Measurements from ENCODE around the gene AGPAT4. TPM values are rescaled to one million over a fixed set of nuclear protein-coding genes. Genes with fewer than 3 reads are reported as not detected.

The AGPAT4 gene
- total and polyA plus RNA-seq, 4 donors = 3.7 to 32.8 (median 9.7) TPM

GRCh38 chr6:161215193-161215592 lies 58.7 kb downstream of the AGPAT4 start:
- no peaks in the 10 kb centered on the region for H3K27me3 ChIP-seq (ENCODE audit: control insufficient read depth in 3 of 3, insufficient read depth in 3 of 3, low read length in 2 of 3)
- no peak overlapping the region for H3K27ac ChIP-seq (ENCODE audit: low read depth in 1 of 2, low read length in 1 of 2)
- DNase-seq (no peak), ATAC-seq (ENCODE audit: insufficient read depth, low FRiP score) (peak; percentile 41)
- WGBS, 2 donors = 77 to 78% methylated on average over 4 of the region's 4 CpGs
- TF ChIP-seq, protein P1, sequence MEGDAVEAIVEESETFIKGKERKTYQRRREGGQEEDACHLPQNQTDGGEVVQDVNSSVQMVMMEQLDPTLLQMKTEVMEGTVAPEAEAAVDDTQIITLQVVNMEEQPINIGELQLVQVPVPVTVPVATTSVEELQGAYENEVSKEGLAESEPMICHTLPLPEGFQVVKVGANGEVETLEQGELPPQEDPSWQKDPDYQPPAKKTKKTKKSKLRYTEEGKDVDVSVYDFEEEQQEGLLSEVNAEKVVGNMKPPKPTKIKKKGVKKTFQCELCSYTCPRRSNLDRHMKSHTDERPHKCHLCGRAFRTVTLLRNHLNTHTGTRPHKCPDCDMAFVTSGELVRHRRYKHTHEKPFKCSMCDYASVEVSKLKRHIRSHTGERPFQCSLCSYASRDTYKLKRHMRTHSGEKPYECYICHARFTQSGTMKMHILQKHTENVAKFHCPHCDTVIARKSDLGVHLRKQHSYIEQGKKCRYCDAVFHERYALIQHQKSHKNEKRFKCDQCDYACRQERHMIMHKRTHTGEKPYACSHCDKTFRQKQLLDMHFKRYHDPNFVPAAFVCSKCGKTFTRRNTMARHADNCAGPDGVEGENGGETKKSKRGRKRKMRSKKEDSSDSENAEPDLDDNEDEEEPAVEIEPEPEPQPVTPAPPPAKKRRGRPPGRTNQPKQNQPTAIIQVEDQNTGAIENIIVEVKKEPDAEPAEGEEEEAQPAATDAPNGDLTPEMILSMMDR (IDR thresholded peaks at IDR 0.05; ENCODE audit: control extremely low read depth, extremely low read depth) = no peak
- H3K4me3 ChIP-seq = no peak overlapping the region
- H3K9ac ChIP-seq (ENCODE audit: insufficient read depth in 1 of 2, low read length in 2 of 2) = no peak overlapping the region
- H3K4me1 ChIP-seq (ENCODE audit: control insufficient read depth in 5 of 5, insufficient read depth in 5 of 5, low read length in 5 of 5) = peaks cover 0 to 2% (median 0%) of the 10 kb centered on the region in 5 donors
- peaks cover 0 to 2% (median 0%) of the 10 kb centered on the region in 4 donors for H3K9me3 ChIP-seq (ENCODE audit: control insufficient read depth in 4 of 4, insufficient read depth in 3 of 4, low read length in 3 of 4)
- H3K36me3 ChIP-seq (ENCODE audit: control insufficient read depth in 4 of 4, insufficient read depth in 4 of 4, low read length in 4 of 4) = peaks cover 0 to 9% (median 3%) of the 10 kb centered on the region in 4 donors

GRCh38 chr6:161214722-161215121 lies 59.1 kb downstream of the AGPAT4 start:
- Histone ChIP-seq H3K4me3 (no peak overlapping the region), H3K9ac (ENCODE audit: insufficient read depth in 1 of 2, low read length in 2 of 2) (no peak overlapping the region), H3K27ac (ENCODE audit: low read depth in 1 of 2, low read length in 1 of 2) (no peak overlapping the region), H3K36me3 (ENCODE audit: control insufficient read depth in 4 of 4, insufficient read depth in 4 of 4, low read length in 4 of 4) (peaks cover 0 to 9% (median 3%) of the 10 kb centered on the region in 4 donors), H3K9me3 (ENCODE audit: control insufficient read depth in 4 of 4, insufficient read depth in 3 of 4, low read length in 3 of 4) (peaks cover 0 to 2% (median 0%) of the 10 kb centered on the region in 4 donors), H3K4me1 (ENCODE audit: control insufficient read depth in 5 of 5, insufficient read depth in 5 of 5, low read length in 5 of 5) (peaks cover 0 to 2% (median 0%) of the 10 kb centered on the region in 5 donors), H3K27me3 (ENCODE audit: control insufficient read depth in 3 of 3, insufficient read depth in 3 of 3, low read length in 2 of 3) (no peaks in the 10 kb centered on the region)
- DNase-seq (no peak), ATAC-seq (ENCODE audit: insufficient read depth, low FRiP score) (no peak)
- TF ChIP-seq, protein P1 (IDR thresholded peaks at IDR 0.05; ENCODE audit: control extremely low read depth, extremely low read depth) = no peak
- WGBS, 2 donors = 86 to 90% methylated on average over 5 of the region's 5 CpGs

GRCh38 chr6:161212902-161213301 lies 61.0 kb downstream of the AGPAT4 start:
- Histone ChIP-seq H3K27ac (ENCODE audit: low read depth in 1 of 2, low read length in 1 of 2) (no peak overlapping the region), H3K4me3 (no peak overlapping the region), H3K4me1 (ENCODE audit: control insufficient read depth in 5 of 5, insufficient read depth in 5 of 5, low read length in 5 of 5) (peaks cover 0 to 2% (median 0%) of the 10 kb centered on the region in 5 donors), H3K9ac (ENCODE audit: insufficient read depth in 1 of 2, low read length in 2 of 2) (no peak overlapping the region), H3K9me3 (ENCODE audit: control insufficient read depth in 4 of 4, insufficient read depth in 3 of 4, low read length in 3 of 4) (peaks cover 0 to 2% (median 0%) of the 10 kb centered on the region in 4 donors), H3K27me3 (ENCODE audit: control insufficient read depth in 3 of 3, insufficient read depth in 3 of 3, low read length in 2 of 3) (no peaks in the 10 kb centered on the region), H3K36me3 (ENCODE audit: control insufficient read depth in 4 of 4, insufficient read depth in 4 of 4, low read length in 4 of 4) (peaks cover 0 to 9% (median 3%) of the 10 kb centered on the region in 4 donors)
- no peak for DNase-seq
- ATAC-seq (ENCODE audit: insufficient read depth, low FRiP score) = no peak
- TF ChIP-seq, protein P1 (IDR thresholded peaks at IDR 0.05; ENCODE audit: control extremely low read depth, extremely low read depth) = no peak
- 69 to 80% methylated on average over 1 of the region's 1 CpG for WGBS, 2 donors

Data from lung (tissue), 12 donors.